BJ (cell line): Measurements from ENCODE around the gene ANLN. TPM values are rescaled to one million over a fixed set of nuclear protein-coding genes. Genes with fewer than 3 reads are reported as not detected.

ENCODE experiments used
- CTCF ChIA-PET: fragments of 350-600 bp; formaldehyde crosslinking; extraction: SDS; loops from one replicate; lab custom pipeline; 2021; ENCODE audit warnings: antibody characterized with exemption, inconsistent platforms; lab: Yijun Ruan, JAX
- POLR2A ChIA-PET: fragments of 300-600 bp; sonication (Branson Sonifier 250); formaldehyde crosslinking; extraction: SDS; loops from one replicate; lab custom pipeline; 2021; ENCODE audit warnings: antibody characterized with exemption; lab: Charles Lee
- DNase-seq: peaks from one replicate; pipeline ENCODE4 v3.0.0-alpha.2; 2011; ENCODE audit warnings: low read depth
- H3K27me3 ChIP-seq: 2 replicates; pipeline ENCODE4 v1.6.0; 2011; ENCODE audit warnings: low read length; ENCODE audit not compliant: control insufficient read depth, insufficient read depth
- H3K36me3 ChIP-seq: 2 replicates; pipeline ENCODE4 v1.5.1; 2011; ENCODE audit warnings: low read length; ENCODE audit not compliant: control insufficient read depth, insufficient read depth
- H3K4me3 ChIP-seq: 2 replicates; pipeline ENCODE4 v1.5.1; 2011; ENCODE audit warnings: low read depth, mild to moderate bottlenecking, control low read depth, low read length
- polyA minus RNA-seq: library from RNA; depleted of rRNA, polyadenylated mRNA; stranded (reverse); fragments of >200 nt; gene quantifications from 2 replicates; pipeline ENCODE4 v1.2.3, GENCODE V29; 2011; rRNA and poly(A)+ RNA removed
- polyA plus RNA-seq: library from polyadenylated mRNA; depleted of rRNA; stranded (reverse); fragments of >200 nt; gene quantifications from 2 replicates; pipeline ENCODE4 v1.2.3, GENCODE V29; 2011; rRNA removed
- TF ChIP-seq, protein P1 (sequence below): IDR thresholded peaks from 2 replicates; pipeline ENCODE4 v1.5.1; 2011; ENCODE audit warnings: low read depth, mild to moderate bottlenecking, control low read depth, inconsistent platforms, low read length, moderate library complexity; ENCODE audit not compliant: insufficient read depth

Gene ANLN, protein sequence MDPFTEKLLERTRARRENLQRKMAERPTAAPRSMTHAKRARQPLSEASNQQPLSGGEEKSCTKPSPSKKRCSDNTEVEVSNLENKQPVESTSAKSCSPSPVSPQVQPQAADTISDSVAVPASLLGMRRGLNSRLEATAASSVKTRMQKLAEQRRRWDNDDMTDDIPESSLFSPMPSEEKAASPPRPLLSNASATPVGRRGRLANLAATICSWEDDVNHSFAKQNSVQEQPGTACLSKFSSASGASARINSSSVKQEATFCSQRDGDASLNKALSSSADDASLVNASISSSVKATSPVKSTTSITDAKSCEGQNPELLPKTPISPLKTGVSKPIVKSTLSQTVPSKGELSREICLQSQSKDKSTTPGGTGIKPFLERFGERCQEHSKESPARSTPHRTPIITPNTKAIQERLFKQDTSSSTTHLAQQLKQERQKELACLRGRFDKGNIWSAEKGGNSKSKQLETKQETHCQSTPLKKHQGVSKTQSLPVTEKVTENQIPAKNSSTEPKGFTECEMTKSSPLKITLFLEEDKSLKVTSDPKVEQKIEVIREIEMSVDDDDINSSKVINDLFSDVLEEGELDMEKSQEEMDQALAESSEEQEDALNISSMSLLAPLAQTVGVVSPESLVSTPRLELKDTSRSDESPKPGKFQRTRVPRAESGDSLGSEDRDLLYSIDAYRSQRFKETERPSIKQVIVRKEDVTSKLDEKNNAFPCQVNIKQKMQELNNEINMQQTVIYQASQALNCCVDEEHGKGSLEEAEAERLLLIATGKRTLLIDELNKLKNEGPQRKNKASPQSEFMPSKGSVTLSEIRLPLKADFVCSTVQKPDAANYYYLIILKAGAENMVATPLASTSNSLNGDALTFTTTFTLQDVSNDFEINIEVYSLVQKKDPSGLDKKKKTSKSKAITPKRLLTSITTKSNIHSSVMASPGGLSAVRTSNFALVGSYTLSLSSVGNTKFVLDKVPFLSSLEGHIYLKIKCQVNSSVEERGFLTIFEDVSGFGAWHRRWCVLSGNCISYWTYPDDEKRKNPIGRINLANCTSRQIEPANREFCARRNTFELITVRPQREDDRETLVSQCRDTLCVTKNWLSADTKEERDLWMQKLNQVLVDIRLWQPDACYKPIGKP
- polyA plus RNA-seq (54.2 and 63.3 TPM in 2 replicates), polyA minus RNA-seq (72.5 and 98.5 TPM in 2 replicates)

DNA sequence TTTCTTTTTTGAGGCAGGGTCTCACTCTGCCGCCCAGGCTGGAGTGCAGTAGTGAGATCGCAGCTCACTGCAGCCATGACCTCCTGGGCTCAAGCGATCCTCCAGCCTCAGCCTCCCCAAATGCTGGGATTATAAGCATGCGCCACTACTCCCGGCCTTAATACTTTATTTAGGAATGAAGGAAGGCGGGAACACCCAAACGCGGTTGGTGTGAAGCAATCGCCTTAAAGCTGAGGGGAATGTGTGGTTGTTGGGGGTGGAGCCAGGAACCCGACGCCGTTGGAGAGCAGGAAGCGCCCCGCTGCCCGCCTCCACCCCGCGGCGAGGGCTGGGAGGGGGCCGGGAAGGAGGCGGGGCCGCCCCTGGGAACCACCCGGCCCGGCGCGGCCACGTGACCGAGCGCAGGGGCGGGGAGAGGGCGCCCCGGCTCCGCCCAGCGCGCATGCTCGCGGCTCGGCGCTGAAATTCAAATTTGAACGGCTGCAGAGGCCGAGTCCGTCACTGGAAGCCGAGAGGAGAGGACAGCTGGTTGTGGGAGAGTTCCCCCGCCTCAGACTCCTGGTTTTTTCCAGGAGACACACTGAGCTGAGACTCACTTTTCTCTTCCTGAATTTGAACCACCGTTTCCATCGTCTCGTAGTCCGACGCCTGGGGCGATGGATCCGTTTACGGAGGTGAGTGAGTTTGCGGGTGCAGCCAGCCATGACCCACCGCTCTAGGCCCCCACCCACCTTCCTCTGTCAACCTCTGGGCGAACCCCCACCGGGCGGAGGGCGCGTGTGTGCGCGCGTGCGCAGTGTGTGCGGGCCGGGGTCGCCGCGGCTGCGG lies at the start of gene ANLN:
Gene ANLN (plus strand): TSS at position 492 of the 828 bp plus-strand sequence. CDS start 165 bp downstream, at position 657.
- H3K4me3 ChIP-seq: peak within 1 kb of the TSS; percentile 90
- ChIA-PET POLR2A (interaction anchor here (1.0 kb wide), 1 partner anchor 11 kb away, joined by 3 read pairs; no protein-coding TSS in a partner anchor), CTCF (interaction anchor here (1.9 kb wide), 1 partner anchor 23 kb away, joined by 18 read pairs; a partner anchor contains a TSS)
- no peaks in the 10 kb centered on the region for H3K36me3 ChIP-seq
- H3K27me3 ChIP-seq: no peaks in the 10 kb centered on the region
- TF ChIP-seq, protein P1, sequence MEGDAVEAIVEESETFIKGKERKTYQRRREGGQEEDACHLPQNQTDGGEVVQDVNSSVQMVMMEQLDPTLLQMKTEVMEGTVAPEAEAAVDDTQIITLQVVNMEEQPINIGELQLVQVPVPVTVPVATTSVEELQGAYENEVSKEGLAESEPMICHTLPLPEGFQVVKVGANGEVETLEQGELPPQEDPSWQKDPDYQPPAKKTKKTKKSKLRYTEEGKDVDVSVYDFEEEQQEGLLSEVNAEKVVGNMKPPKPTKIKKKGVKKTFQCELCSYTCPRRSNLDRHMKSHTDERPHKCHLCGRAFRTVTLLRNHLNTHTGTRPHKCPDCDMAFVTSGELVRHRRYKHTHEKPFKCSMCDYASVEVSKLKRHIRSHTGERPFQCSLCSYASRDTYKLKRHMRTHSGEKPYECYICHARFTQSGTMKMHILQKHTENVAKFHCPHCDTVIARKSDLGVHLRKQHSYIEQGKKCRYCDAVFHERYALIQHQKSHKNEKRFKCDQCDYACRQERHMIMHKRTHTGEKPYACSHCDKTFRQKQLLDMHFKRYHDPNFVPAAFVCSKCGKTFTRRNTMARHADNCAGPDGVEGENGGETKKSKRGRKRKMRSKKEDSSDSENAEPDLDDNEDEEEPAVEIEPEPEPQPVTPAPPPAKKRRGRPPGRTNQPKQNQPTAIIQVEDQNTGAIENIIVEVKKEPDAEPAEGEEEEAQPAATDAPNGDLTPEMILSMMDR: no peak
- DNase-seq: peak; percentile 56

DNA sequence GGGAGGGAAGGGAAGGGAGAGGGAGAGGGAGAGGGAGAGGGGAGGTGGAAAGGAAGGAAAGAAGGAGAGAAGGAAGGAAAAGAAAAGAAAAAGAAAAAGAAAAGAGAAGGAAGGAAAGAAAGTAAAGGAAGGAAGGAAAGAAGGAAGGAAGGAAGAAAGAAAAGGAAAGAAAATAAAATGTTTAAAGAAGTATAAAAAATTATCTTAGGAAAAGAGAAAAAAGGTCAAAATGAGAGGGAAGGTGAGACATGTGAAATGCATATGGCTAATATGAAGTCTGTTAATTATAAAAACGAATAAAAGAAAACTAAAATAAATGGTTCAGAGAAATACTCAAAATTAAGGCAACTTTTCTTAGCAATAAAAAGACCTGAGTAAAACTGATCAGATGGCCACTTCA lies 46.1 kb upstream of the ANLN start:
- ChIA-PET POLR2A (no interaction called here), CTCF (no interaction called here)
- Histone ChIP-seq H3K4me3 (no peak overlapping the region), H3K27me3 (no peaks in the 10 kb centered on the region), H3K36me3 (no peaks in the 10 kb centered on the region)
- TF ChIP-seq, protein P1: no peak
- DNase-seq: no peak

DNA sequence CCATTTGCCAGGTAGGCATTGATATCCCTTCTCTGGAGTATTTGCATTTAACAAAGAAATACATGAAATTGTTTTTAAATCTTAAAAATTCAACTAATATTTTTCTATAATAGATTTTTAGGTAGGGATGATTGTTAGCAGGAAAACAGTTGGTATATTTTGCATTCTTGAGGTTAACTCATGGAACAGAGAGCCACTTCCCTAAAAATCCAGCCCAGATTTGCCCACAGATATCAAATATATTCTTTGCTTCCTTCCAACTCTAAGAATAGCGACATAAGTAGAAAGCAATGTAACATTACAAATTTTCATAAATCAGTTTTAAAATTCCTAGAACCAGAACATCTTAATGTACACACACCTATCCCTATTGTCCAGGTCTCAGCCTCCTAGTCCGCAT lies 45.0 kb upstream of the ANLN start:
- no peaks in the 10 kb centered on the region for H3K36me3 ChIP-seq
- no peak overlapping the region for H3K4me3 ChIP-seq
- TF ChIP-seq, protein P1: no peak
- no peaks in the 10 kb centered on the region for H3K27me3 ChIP-seq
- no peak for DNase-seq
- CTCF ChIA-PET: no interaction called here
- POLR2A ChIA-PET: no interaction called here

DNA sequence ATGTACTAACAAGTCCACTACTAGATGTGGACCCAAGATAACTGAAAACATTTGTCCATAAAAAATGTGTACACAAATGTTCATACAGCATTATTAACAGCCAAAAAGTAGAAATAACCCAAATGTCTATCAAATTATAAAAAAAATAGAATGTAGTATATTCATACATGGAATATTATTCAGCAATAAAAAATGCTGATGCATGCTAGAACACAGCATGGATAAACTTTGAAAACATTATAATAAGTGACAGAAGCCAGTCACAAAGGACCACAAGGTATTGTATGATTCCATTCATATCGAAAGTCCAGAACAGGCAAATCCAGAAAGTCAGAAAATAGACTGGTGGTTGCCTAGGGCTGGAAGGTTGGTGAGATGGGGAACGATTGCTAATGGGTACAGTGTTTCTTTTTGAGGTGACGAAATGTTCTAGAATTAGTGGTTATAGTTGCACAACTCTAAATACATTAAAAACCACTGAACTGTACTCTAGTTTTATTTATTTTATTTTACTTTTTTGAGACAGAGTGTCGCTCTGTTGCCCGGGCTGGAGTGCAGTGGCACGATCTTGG lies 43.3 kb upstream of the ANLN start:
- POLR2A ChIA-PET: no interaction called here
- Histone ChIP-seq H3K27me3 (no peaks in the 10 kb centered on the region), H3K4me3 (no peak overlapping the region), H3K36me3 (no peaks in the 10 kb centered on the region)
- no peak for DNase-seq
- TF ChIP-seq, protein P1: no peak
- CTCF ChIA-PET: no interaction called here
